ENCODE measurements around the gene SOCS7.

Gene SOCS7

DNA sequence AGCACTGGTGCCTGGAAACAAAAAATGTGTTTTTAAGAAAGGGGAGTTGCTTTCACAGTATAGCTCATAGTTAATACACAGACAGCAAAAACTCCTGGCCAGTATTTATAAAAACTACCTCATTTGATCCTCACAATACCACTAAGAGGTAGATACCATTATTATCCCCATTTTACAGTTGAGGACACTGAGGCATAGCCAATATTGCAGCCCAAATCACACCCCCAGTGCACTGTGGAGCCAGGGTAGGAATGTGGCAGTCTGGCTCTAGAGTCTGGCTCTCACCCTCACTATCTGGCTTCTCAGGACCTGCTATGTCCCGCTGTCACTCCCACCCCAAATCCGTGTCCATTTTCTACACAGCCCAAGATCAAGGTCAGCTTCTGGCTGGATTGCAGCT, 79.2 kb downstream of the SOCS7 start (continued):
- TF ChIP-seq CSDC2 (CRISPR knock-in tag; IDR thresholded peaks at IDR 0.05) (no peak), TOX (CRISPR knock-in tag; IDR thresholded peaks at IDR 0.05; ENCODE audit: borderline replicate concordance) (no peak), ZFP3 (CRISPR knock-in tag; IDR thresholded peaks at IDR 0.05) (no peak), TCF4 (CRISPR knock-in tag; IDR thresholded peaks at IDR 0.05; ENCODE audit: borderline replicate concordance) (no peak)
- TF ChIP-seq, protein P1, sequence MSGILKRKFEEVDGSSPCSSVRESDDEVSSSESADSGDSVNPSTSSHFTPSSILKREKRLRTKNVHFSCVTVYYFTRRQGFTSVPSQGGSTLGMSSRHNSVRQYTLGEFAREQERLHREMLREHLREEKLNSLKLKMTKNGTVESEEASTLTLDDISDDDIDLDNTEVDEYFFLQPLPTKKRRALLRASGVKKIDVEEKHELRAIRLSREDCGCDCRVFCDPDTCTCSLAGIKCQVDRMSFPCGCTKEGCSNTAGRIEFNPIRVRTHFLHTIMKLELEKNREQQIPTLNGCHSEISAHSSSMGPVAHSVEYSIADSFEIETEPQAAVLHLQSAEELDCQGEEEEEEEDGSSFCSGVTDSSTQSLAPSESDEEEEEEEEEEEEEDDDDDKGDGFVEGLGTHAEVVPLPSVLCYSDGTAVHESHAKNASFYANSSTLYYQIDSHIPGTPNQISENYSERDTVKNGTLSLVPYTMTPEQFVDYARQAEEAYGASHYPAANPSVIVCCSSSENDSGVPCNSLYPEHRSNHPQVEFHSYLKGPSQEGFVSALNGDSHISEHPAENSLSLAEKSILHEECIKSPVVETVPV (CRISPR knock-in tag; IDR thresholded peaks at IDR 0.05), result no peak

- TF ChIP-seq, protein P2, sequence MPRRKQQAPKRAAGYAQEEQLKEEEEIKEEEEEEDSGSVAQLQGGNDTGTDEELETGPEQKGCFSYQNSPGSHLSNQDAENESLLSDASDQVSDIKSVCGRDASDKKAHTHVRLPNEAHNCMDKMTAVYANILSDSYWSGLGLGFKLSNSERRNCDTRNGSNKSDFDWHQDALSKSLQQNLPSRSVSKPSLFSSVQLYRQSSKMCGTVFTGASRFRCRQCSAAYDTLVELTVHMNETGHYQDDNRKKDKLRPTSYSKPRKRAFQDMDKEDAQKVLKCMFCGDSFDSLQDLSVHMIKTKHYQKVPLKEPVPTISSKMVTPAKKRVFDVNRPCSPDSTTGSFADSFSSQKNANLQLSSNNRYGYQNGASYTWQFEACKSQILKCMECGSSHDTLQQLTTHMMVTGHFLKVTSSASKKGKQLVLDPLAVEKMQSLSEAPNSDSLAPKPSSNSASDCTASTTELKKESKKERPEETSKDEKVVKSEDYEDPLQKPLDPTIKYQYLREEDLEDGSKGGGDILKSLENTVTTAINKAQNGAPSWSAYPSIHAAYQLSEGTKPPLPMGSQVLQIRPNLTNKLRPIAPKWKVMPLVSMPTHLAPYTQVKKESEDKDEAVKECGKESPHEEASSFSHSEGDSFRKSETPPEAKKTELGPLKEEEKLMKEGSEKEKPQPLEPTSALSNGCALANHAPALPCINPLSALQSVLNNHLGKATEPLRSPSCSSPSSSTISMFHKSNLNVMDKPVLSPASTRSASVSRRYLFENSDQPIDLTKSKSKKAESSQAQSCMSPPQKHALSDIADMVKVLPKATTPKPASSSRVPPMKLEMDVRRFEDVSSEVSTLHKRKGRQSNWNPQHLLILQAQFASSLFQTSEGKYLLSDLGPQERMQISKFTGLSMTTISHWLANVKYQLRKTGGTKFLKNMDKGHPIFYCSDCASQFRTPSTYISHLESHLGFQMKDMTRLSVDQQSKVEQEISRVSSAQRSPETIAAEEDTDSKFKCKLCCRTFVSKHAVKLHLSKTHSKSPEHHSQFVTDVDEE (CRISPR knock-in tag; IDR thresholded peaks at IDR 0.05), result no peak
- TF ChIP-seq, protein P1 (CRISPR knock-in tag; IDR thresholded peaks at IDR 0.05), result no peak
- TF ChIP-seq, protein P3, sequence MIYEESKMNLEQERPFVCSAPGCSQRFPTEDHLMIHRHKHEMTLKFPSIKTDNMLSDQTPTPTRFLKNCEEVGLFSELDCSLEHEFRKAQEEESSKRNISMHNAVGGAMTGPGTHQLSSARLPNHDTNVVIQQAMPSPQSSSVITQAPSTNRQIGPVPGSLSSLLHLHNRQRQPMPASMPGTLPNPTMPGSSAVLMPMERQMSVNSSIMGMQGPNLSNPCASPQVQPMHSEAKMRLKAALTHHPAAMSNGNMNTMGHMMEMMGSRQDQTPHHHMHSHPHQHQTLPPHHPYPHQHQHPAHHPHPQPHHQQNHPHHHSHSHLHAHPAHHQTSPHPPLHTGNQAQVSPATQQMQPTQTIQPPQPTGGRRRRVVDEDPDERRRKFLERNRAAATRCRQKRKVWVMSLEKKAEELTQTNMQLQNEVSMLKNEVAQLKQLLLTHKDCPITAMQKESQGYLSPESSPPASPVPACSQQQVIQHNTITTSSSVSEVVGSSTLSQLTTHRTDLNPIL (CRISPR knock-in tag; IDR thresholded peaks at IDR 0.05; ENCODE audit: low read depth), result no peak
- no peak for TF ChIP-seq ZFP3 (CRISPR knock-in tag; IDR thresholded peaks at IDR 0.05)
- no peak for TF ChIP-seq TOX (CRISPR knock-in tag; IDR thresholded peaks at IDR 0.05; ENCODE audit: borderline replicate concordance)
- TF ChIP-seq ARNTL (CRISPR knock-in tag; IDR thresholded peaks at IDR 0.05; ENCODE audit: borderline replicate concordance, low read depth), result no peak
- TF ChIP-seq ZFP30 (CRISPR knock-in tag; IDR thresholded peaks at IDR 0.05), result no peak
- no peak for TF ChIP-seq OSR1 (CRISPR knock-in tag; IDR thresholded peaks at IDR 0.05)
- no peak for ATAC-seq
Measured at GRCh38 chr17:38431346-38432145, 79.9 kb downstream of the SOCS7 start.

DNA sequence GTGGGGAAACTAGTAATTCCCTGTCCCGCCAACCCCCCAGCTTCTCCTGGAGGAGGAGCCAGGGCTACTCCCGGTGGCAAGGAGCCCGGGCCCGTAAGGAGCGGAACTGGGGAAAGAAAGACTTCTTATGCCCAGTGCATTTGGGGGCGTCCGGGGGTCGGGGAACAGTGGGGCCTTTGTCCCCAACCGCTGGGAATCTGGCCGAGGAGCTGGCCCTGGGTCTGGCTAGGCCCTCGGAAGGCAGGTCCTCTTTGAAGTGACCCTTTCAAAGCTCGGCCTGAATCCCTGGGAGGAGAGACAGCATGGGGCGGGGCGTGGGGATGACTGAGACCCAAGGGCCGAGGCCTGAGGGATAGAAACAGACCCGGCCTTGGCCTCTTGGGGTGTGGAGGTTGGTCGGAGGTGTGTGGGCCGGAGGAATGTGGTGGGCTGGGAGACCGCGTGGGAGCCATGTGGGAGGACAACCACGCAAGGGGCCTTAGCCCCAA, 82.6 kb downstream of the SOCS7 start:
- ATAC-seq, result no peak
- TF ChIP-seq GLIS3 (CRISPR knock-in tag; IDR thresholded peaks at IDR 0.05) (no peak), OSR1 (CRISPR knock-in tag; IDR thresholded peaks at IDR 0.05) (no peak), ISL1 (CRISPR knock-in tag; IDR thresholded peaks at IDR 0.05) (no peak), ESRRG (CRISPR knock-in tag; IDR thresholded peaks at IDR 0.05) (no peak), ARNTL (CRISPR knock-in tag; IDR thresholded peaks at IDR 0.05; ENCODE audit: borderline replicate concordance, low read depth) (no peak), ZNF8 (CRISPR knock-in tag; IDR thresholded peaks at IDR 0.05) (no peak), PPARA (CRISPR knock-in tag; IDR thresholded peaks at IDR 0.05; ENCODE audit: borderline replicate concordance) (no peak), POU6F1 (CRISPR knock-in tag; IDR thresholded peaks at IDR 0.05; ENCODE audit: borderline replicate concordance, low read depth) (no peak)
- TF ChIP-seq, protein P1 (CRISPR knock-in tag; IDR thresholded peaks at IDR 0.05), result no peak

Measured in SK-N-SH treated with all-trans-retinoic acid at 6 μM for 48 hours (cell line).